MM.1S (cell line): Measurements from ENCODE around the gene DDAH2.

Experiments used
- DNase-seq: peaks from one replicate; pipeline ENCODE4 v3.0.0-alpha.2; 2015
- H2AFZ ChIP-seq: fragments of 300-600 bp; sonication (generic); 2 replicates; pipeline ENCODE4 v1.6.0; 2016; ENCODE audit warnings: antibody characterized with exemption, low read length
- H3F3A ChIP-seq: fragments of 300-600 bp; sonication (generic); 2 replicates; pipeline ENCODE4 v1.6.1; 2016; ENCODE audit warnings: mild to moderate bottlenecking, antibody characterized with exemption, low read length, moderate library complexity, mixed read lengths; ENCODE audit not compliant: insufficient read depth
- H3K27ac ChIP-seq: fragments of 300-600 bp; sonication (generic); 2 replicates; pipeline ENCODE4 v1.5.1; 2016; ENCODE audit warnings: mild to moderate bottlenecking, low read length
- H3K27me3 ChIP-seq: fragments of 300-600 bp; sonication (generic); replicated peaks from 2 replicates; pipeline ENCODE4 v1.6.0; 2016; ENCODE audit warnings: low read length; ENCODE audit not compliant: insufficient read depth
- H3K36me3 ChIP-seq: fragments of 300-600 bp; sonication (generic); replicated peaks from 2 replicates; pipeline ENCODE4 v1.6.1; 2016; ENCODE audit warnings: mild to moderate bottlenecking, low read length, mixed read lengths; ENCODE audit not compliant: insufficient read depth
- H3K4me1 ChIP-seq: fragments of 300-600 bp; sonication (generic); 2 replicates; pipeline ENCODE4 v1.6.1; 2016; ENCODE audit warnings: low read length, mixed read lengths
- H3K4me2 ChIP-seq: fragments of 300-600 bp; sonication (generic); 2 replicates; pipeline ENCODE4 v1.6.0; 2016; ENCODE audit warnings: low read depth, low read length
- H3K4me3 ChIP-seq: fragments of 300-600 bp; sonication (generic); 2 replicates; pipeline ENCODE4 v1.5.1; 2016; ENCODE audit warnings: low read length, mixed read lengths
- H3K79me2 ChIP-seq: fragments of 300-600 bp; sonication (generic); 2 replicates; pipeline ENCODE4 v1.6.1; 2016; ENCODE audit warnings: mixed run types, low read length, mixed read lengths
- H3K9ac ChIP-seq: fragments of 300-600 bp; sonication (generic); 2 replicates; pipeline ENCODE4 v1.6.1; 2016; ENCODE audit warnings: low read length, mixed read lengths
- H3K9me2 ChIP-seq: fragments of 300-600 bp; sonication (generic); replicated peaks from 2 replicates; pipeline ENCODE4 v1.6.1; 2016; ENCODE audit warnings: mild to moderate bottlenecking, low read length, mixed read lengths; ENCODE audit not compliant: insufficient read depth
- H3K9me3 ChIP-seq: fragments of 300-600 bp; sonication (generic); replicated peaks from 2 replicates; pipeline ENCODE4 v1.6.1; 2016; ENCODE audit warnings: mild to moderate bottlenecking, low read length, mixed read lengths; ENCODE audit not compliant: insufficient read depth
- H4K20me1 ChIP-seq: fragments of 300-600 bp; sonication (generic); 2 replicates; pipeline ENCODE4 v1.6.1; 2016; ENCODE audit warnings: mild to moderate bottlenecking, low read length, moderate library complexity, mixed read lengths; ENCODE audit not compliant: insufficient read depth
- EZH2 ChIP-seq: fragments of 300-600 bp; sonication (generic); optimal IDR thresholded peaks from 2 replicates; pipeline ENCODE3; 2017; ENCODE audit warnings: low read depth, mild to moderate bottlenecking, antibody characterized with exemption, low read length, mixed read lengths
- EZH2phosphoT487 ChIP-seq: fragments of 300-600 bp; sonication (generic); IDR thresholded peaks from 2 replicates; pipeline ENCODE4 v1.6.1; 2018; ENCODE audit warnings: antibody characterized with exemption, low read length
- TF ChIP-seq, protein P1 (sequence below): fragments of 300-600 bp; sonication (generic); IDR thresholded peaks from 2 replicates; pipeline ENCODE4 v1.5.1; 2016; ENCODE audit warnings: antibody characterized with exemption, low read length, mixed read lengths

The DDAH2 gene

DNA sequence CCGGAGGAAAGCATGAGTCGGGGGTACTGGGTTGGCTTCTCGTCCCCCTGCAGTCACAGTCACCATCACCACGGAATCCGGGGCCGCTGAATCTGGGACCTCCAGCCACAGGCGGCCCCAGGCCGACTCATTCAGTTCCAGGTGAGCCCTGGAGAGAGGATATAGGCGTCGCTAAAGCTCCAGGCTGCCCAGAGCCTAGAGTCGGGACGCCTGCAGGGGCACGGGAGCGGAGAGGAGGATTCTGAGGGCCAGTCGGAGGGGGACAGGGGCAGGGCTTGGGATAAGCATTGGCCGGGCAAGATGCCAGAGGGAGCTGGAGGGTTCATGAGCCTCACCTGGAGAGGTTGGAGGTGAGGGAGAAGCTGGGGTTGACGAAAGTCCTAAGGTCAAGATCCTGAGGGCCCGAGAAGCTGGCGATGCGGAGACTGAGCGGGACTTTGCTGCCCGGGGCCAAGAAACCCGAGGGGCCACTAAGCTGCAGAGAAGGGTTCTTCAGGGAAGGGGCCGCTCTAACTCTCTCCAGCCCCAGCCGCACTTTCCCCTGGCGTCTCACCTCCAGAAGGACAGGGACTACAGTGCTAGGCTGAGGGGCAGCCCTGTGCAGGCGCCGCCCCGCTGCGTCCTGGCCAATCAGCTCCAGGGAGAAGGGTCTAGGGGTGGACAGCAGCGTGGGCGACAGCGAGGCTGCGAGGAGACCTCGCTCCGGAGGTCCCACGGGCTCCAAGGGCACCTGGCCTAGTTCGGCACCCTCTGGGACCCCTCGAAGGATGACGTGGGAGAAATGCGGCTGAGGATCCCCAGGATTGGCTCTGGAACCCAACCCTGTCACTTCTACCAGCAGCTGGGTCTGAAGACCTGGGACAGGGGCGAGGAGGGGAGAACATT is 37.1 kb upstream of the DDAH2 start:
- DNase-seq: no peak
- Histone ChIP-seq H3K4me2 (no peak overlapping the region), H3K79me2 (no peaks in the 10 kb centered on the region), H3K4me3 (no peak overlapping the region), H4K20me1 (no peaks in the 10 kb centered on the region), H2AFZ (no peak overlapping the region), H3K27ac (no peak overlapping the region), H3K9me2 (no peaks in the 10 kb centered on the region), H3K9ac (no peak overlapping the region), H3K9me3 (no peaks in the 10 kb centered on the region), H3K27me3 (no peaks in the 10 kb centered on the region), H3F3A (peaks cover 3% of the 10 kb centered on the region; the same call in 1 of the 2 replicates), H3K4me1 (peaks cover 16% of the 10 kb centered on the region), H3K36me3 (no peaks in the 10 kb centered on the region)
- TF ChIP-seq EZH2 (no peak), EZH2phosphoT487 (no peak)
- TF ChIP-seq, protein P1, sequence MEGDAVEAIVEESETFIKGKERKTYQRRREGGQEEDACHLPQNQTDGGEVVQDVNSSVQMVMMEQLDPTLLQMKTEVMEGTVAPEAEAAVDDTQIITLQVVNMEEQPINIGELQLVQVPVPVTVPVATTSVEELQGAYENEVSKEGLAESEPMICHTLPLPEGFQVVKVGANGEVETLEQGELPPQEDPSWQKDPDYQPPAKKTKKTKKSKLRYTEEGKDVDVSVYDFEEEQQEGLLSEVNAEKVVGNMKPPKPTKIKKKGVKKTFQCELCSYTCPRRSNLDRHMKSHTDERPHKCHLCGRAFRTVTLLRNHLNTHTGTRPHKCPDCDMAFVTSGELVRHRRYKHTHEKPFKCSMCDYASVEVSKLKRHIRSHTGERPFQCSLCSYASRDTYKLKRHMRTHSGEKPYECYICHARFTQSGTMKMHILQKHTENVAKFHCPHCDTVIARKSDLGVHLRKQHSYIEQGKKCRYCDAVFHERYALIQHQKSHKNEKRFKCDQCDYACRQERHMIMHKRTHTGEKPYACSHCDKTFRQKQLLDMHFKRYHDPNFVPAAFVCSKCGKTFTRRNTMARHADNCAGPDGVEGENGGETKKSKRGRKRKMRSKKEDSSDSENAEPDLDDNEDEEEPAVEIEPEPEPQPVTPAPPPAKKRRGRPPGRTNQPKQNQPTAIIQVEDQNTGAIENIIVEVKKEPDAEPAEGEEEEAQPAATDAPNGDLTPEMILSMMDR: no peak

DNA sequence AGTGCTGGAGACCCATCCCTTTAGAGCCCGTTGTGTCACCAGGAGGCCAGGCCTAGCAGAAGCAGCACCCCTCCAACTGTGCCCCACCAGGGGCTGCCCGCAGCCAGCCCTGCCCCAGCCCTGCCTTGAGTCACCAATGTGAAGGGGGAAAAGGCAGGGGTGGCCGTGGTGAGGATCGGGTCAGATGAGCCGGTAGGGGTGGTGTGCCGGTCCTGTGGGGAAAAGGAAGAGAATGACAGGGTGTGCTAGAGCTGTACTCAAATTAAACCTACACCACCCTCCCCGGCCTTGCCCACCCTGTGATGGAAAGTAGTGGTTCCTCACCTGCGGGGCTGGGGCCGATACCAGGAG is 36.4 kb upstream of the DDAH2 start:
- H3K9ac ChIP-seq: no peak overlapping the region
- TF ChIP-seq EZH2 (no peak), EZH2phosphoT487 (no peak)
- TF ChIP-seq, protein P1: no peak
- no peaks in the 10 kb centered on the region; the same call in 1 of the 2 replicates for H3F3A ChIP-seq
- H3K27me3 ChIP-seq: no peaks in the 10 kb centered on the region
- no peak overlapping the region for H3K27ac ChIP-seq
- no peaks in the 10 kb centered on the region for H3K9me2 ChIP-seq
- peaks cover 16% of the 10 kb centered on the region for H3K4me1 ChIP-seq
- H3K4me2 ChIP-seq: no peak overlapping the region
- DNase-seq: no peak
- no peak overlapping the region for H2AFZ ChIP-seq
- no peak overlapping the region for H3K4me3 ChIP-seq
- H4K20me1 ChIP-seq: no peaks in the 10 kb centered on the region
- no peaks in the 10 kb centered on the region for H3K79me2 ChIP-seq
- H3K36me3 ChIP-seq: no peaks in the 10 kb centered on the region
- no peaks in the 10 kb centered on the region for H3K9me3 ChIP-seq

DNA sequence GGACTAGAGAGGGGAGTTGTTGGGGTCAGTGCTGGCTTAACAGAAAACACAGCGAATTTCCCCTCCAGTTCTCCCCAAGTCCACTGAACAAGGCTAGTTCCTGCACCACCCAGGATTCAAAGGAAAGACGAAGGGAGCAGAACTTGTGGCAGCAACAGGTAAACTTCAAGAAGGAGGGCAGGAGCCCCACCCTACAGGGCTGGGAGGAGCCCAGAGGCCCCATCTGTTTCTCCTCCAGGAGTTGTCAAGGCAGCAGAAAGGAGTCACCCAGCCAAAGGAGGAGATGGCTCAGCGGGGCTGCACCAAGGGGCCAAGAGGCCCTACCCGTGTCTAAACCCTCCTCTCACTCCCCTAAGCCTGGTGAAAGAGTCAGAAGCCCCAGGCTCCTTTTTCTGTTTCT is 35.1 kb upstream of the DDAH2 start:
- Histone ChIP-seq H4K20me1 (no peaks in the 10 kb centered on the region), H3K9me2 (no peaks in the 10 kb centered on the region), H3K79me2 (no peaks in the 10 kb centered on the region), H3K9me3 (no peaks in the 10 kb centered on the region), H3K4me2 (peak overlapping the region; percentile 2; the same call in 1 of the 2 replicates), H3K4me3 (no peak overlapping the region), H3F3A (no peaks in the 10 kb centered on the region; the same call in 1 of the 2 replicates), H3K36me3 (no peaks in the 10 kb centered on the region), H3K4me1 (peaks cover 16% of the 10 kb centered on the region), H3K27me3 (no peaks in the 10 kb centered on the region), H2AFZ (no peak overlapping the region), H3K9ac (no peak overlapping the region; the same call in 1 of the 2 replicates), H3K27ac (peak overlapping the region; percentile 36; the same call in 1 of the 2 replicates)
- no peak for DNase-seq
- TF ChIP-seq EZH2phosphoT487 (no peak), EZH2 (no peak)

DNA sequence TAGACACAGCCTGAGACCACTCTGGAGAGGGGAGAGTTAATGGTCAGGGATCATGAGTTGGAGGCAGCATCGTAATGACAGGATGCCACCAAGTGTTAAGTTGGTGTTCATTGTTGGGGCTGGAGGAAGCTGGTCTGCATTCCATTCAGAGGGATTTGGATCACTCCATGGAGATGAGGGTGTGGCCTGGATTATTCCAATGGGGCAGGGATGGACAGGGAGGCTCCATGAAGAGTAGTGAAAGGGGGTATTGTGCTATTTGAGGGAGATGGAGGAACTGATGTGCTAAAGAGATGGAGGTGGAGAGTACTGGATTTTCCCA is 34.5 kb upstream of the DDAH2 start:
- TF ChIP-seq EZH2 (no peak), EZH2phosphoT487 (no peak)
- TF ChIP-seq, protein P1: no peak
- Histone ChIP-seq H3F3A (no peaks in the 10 kb centered on the region; the same call in 1 of the 2 replicates), H3K4me2 (no peak overlapping the region), H3K9me2 (no peaks in the 10 kb centered on the region), H3K4me3 (no peak overlapping the region), H3K4me1 (peaks cover 16% of the 10 kb centered on the region), H3K79me2 (no peaks in the 10 kb centered on the region), H3K27me3 (no peaks in the 10 kb centered on the region), H3K27ac (no peak overlapping the region), H3K9ac (no peak overlapping the region), H2AFZ (no peak overlapping the region), H3K36me3 (no peaks in the 10 kb centered on the region), H4K20me1 (no peaks in the 10 kb centered on the region), H3K9me3 (no peaks in the 10 kb centered on the region)
- no peak for DNase-seq
